HG03342 (cell line): ENCODE measurements around the gene ARF3.

Experiments used
- ATAC-seq: cut with Tn5 transposase; IDR thresholded peaks from one replicate; pipeline ENCODE4 v1.9.1; 2021; ENCODE audit warnings: mild to moderate bottlenecking, moderate library complexity; ENCODE audit not compliant: unreplicated experiment

The ARF3 gene

GRCh38 chr12:48967991-48968390 lies 10.7 kb upstream of the ARF3 start:
- ATAC-seq: no peak

- ATAC-seq: no peak
Observed at GRCh38 chr12:48966177-48966895, 9.0 kb upstream of the ARF3 start.

GRCh38 chr12:48965298-48965838 lies 8.1 kb upstream of the ARF3 start:
- ATAC-seq: no peak

GRCh38 chr12:48961801-48962200 lies 4.5 kb upstream of the ARF3 start:
- ATAC-seq: no peak

- ATAC-seq: no peak
Observed at GRCh38 chr12:48961331-48961730, 4.0 kb upstream of the ARF3 start.

GRCh38 chr12:48960834-48961233 lies 3.5 kb upstream of the ARF3 start:
- no peak for ATAC-seq

GRCh38 chr12:48958049-48958388 lies 732 bp upstream of the ARF3 start:
- ATAC-seq: no peak

- ATAC-seq: peak; percentile 24
Observed at GRCh38 chr12:48956279-48957140, 777 bp downstream of the ARF3 start.

- ATAC-seq: no peak
Observed at GRCh38 chr12:48954841-48955501, 2.3 kb downstream of the ARF3 start.

- ATAC-seq: no peak
Observed at GRCh38 chr12:48954061-48954460, 3.2 kb downstream of the ARF3 start.

GRCh38 chr12:48952691-48953090 lies 4.6 kb downstream of the ARF3 start:
- no peak for ATAC-seq

- no peak for ATAC-seq
Observed at GRCh38 chr12:48947727-48948126, 9.6 kb downstream of the ARF3 start.

GRCh38 chr12:48946943-48947342 lies 10.3 kb downstream of the ARF3 start:
- ATAC-seq: no peak

GRCh38 chr12:48946205-48946604 lies 11.1 kb downstream of the ARF3 start:
- no peak for ATAC-seq

- no peak for ATAC-seq
Observed at GRCh38 chr12:48943221-48943620, 14.1 kb downstream of the ARF3 start.

GRCh38 chr12:48940181-48940580 lies 17.1 kb downstream of the ARF3 start:
- ATAC-seq: no peak

GRCh38 chr12:48938805-48939204 lies 18.5 kb downstream of the ARF3 start:
- ATAC-seq: no peak

GRCh38 chr12:48937170-48937569 lies 20.1 kb downstream of the ARF3 start:
- no peak for ATAC-seq

- ATAC-seq: no peak
Observed at GRCh38 chr12:48936379-48936979, 20.8 kb downstream of the ARF3 start.

GRCh38 chr12:48934312-48934706 lies 23.0 kb downstream of the ARF3 start:
- ATAC-seq: no peak

- no peak for ATAC-seq
Observed at GRCh38 chr12:48933664-48934311, 23.5 kb downstream of the ARF3 start.
